IPS-20b (cell line): ENCODE results near the gene ADAMTS5.

Source experiments
- H3K27ac ChIP-seq: one replicate; pipeline ENCODE4 v1.5.1; 2013; ENCODE audit warnings: low read length
- H3K27me3 ChIP-seq: 2 replicates; pipeline ENCODE4 v1.6.1; 2013; ENCODE audit warnings: mild to moderate bottlenecking, low read length, inconsistent platforms; ENCODE audit not compliant: insufficient read depth
- H3K36me3 ChIP-seq: 2 replicates; pipeline ENCODE4 v1.6.1; 2013; ENCODE audit warnings: low read depth, mild to moderate bottlenecking, inconsistent platforms, low read length, moderate library complexity; ENCODE audit not compliant: insufficient read depth
- H3K4me1 ChIP-seq: 2 replicates; pipeline ENCODE4 v1.6.1; 2013; ENCODE audit warnings: mild to moderate bottlenecking, control low read depth, inconsistent platforms, low read length, moderate library complexity; ENCODE audit not compliant: insufficient read depth
- H3K4me3 ChIP-seq: 2 replicates; pipeline ENCODE4 v1.5.1; 2013; ENCODE audit warnings: mild to moderate bottlenecking, low read length, inconsistent platforms
- H3K9ac ChIP-seq: 2 replicates; pipeline ENCODE4 v1.6.1; 2013; ENCODE audit warnings: low read depth, mild to moderate bottlenecking, inconsistent platforms, low read length, moderate library complexity
- H3K9me3 ChIP-seq: 2 replicates; pipeline ENCODE4 v1.6.1; 2013; ENCODE audit warnings: mild to moderate bottlenecking, low read depth, low read length, inconsistent platforms; ENCODE audit not compliant: insufficient read depth

ADAMTS5 gene

GRCh38 chr21:26967062-26967913 is at the start of gene ADAMTS5:
Gene ADAMTS5 (minus strand): TSS chr21:26967088. CDS start chr21:26966391, 697 bp downstream.
- H3K27me3 ChIP-seq, result peaks cover 58% of the 10 kb centered on the region
- no peaks in the 10 kb centered on the region for H3K9me3 ChIP-seq
- H3K36me3 ChIP-seq, result no peaks in the 10 kb centered on the region
- peak within 1 kb of the TSS; percentile 40; the same call in 1 of the 2 replicates for H3K9ac ChIP-seq
- H3K4me1 ChIP-seq, result peaks cover 4% of the 10 kb centered on the region; the same call in 1 of the 2 replicates
- peak within 1 kb of the TSS; percentile 74 for H3K4me3 ChIP-seq
- no peak within 1 kb of the TSS for H3K27ac ChIP-seq

DNA sequence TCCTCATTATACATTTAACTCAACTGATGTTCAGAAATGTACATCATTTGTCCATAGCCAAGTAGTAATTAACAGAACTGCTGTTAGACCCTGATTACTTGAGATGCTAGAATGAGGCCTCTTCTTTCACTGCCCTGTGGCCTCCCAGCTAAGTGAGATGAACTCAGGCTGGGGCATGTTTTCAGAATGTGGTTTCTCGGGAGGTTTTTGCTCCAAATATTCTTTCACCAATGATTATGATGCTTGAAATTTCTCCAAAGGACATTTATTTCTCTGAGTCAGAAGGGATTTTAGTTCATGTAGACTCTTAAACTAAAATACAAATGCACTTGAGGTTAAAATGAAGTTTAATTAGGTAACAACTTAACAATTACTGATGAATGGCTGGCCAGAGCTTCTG is 34.6 kb upstream of the ADAMTS5 start:
- Histone ChIP-seq H3K9me3 (no peaks in the 10 kb centered on the region), H3K4me3 (no peak overlapping the region), H3K36me3 (no peaks in the 10 kb centered on the region), H3K9ac (no peak overlapping the region), H3K27me3 (no peaks in the 10 kb centered on the region), H3K27ac (no peak overlapping the region), H3K4me1 (no peaks in the 10 kb centered on the region)

- Histone ChIP-seq H3K9me3 (peaks cover 3% of the 10 kb centered on the region; the same call in 1 of the 2 replicates), H3K27ac (no peak overlapping the region), H3K4me3 (no peak overlapping the region), H3K9ac (no peak overlapping the region), H3K27me3 (no peaks in the 10 kb centered on the region), H3K4me1 (no peaks in the 10 kb centered on the region), H3K36me3 (no peaks in the 10 kb centered on the region)
These were observed 16.7 kb upstream of the ADAMTS5 start for GRCh38 chr21:26983576-26983975.

- H3K9ac ChIP-seq, result no peak overlapping the region
- H3K27ac ChIP-seq, result no peak overlapping the region
- H3K27me3 ChIP-seq, result no peaks in the 10 kb centered on the region
- no peaks in the 10 kb centered on the region for H3K4me1 ChIP-seq
- H3K36me3 ChIP-seq, result no peaks in the 10 kb centered on the region
- no peak overlapping the region for H3K4me3 ChIP-seq
- H3K9me3 ChIP-seq, result peaks cover 3% of the 10 kb centered on the region; the same call in 1 of the 2 replicates
These were observed 15.9 kb upstream of the ADAMTS5 start for GRCh38 chr21:26982767-26983166.

DNA sequence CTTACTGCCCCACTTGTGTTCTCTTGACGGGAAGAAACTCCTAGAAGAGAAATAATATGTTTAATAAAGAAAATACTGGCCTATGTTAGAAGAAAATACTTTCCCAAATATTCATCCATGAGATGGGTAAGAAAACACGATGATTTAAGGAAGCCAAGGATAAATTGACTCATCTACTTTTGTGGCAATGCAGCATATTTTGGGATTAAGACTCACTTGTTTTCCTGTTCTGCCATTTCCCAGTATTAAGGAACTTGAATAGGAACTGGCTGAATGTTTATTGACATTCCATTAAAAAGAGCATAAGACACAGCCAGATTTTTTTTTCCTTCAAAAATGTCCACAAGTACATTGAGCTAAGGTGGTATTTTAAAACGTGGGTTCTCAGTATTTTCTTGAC is 10.9 kb upstream of the ADAMTS5 start:
- no peaks in the 10 kb centered on the region for H3K36me3 ChIP-seq

DNA sequence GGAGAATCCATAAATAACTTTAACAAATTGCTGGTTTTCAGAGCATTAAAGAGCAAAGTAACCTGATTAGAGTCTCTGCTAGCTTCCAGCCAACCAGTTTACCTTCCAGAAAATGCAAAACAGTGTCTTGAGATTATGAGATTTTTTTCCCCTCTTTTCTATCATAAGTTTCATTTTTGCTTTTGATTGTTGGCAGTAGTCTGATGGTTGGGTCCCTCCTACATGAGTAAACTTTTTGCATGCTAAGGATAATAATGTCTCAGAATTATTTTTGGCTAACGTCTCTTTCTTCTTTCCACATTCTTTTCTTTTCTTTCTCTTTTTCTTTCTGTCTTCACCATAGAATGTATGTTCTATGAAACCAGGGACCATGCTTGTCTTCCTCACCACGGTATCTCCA is 6.3 kb upstream of the ADAMTS5 start:
- Histone ChIP-seq H3K36me3 (no peaks in the 10 kb centered on the region), H3K9me3 (no peaks in the 10 kb centered on the region), H3K27ac (no peak overlapping the region), H3K4me3 (no peak overlapping the region), H3K27me3 (peaks cover 11% of the 10 kb centered on the region), H3K4me1 (peaks cover 2% of the 10 kb centered on the region; the same call in 1 of the 2 replicates), H3K9ac (no peak overlapping the region)

More for the DNA sequence above, 10.9 kb upstream of the ADAMTS5 start:
- H3K9ac ChIP-seq, result no peak overlapping the region
- no peak overlapping the region for H3K4me3 ChIP-seq
- H3K4me1 ChIP-seq, result no peaks in the 10 kb centered on the region
- no peak overlapping the region for H3K27ac ChIP-seq
- H3K9me3 ChIP-seq, result peaks cover 3% of the 10 kb centered on the region; the same call in 1 of the 2 replicates
- no peaks in the 10 kb centered on the region for H3K27me3 ChIP-seq

GRCh38 chr21:26972192-26972591 is 5.3 kb upstream of the ADAMTS5 start:
- peaks cover 4% of the 10 kb centered on the region; the same call in 1 of the 2 replicates for H3K4me1 ChIP-seq
- H3K27ac ChIP-seq, result no peak overlapping the region
- no peak overlapping the region for H3K4me3 ChIP-seq
- peaks cover 22% of the 10 kb centered on the region for H3K27me3 ChIP-seq
- H3K9ac ChIP-seq, result no peak overlapping the region
- H3K9me3 ChIP-seq, result no peaks in the 10 kb centered on the region
- no peaks in the 10 kb centered on the region for H3K36me3 ChIP-seq

- peaks cover 42% of the 10 kb centered on the region for H3K27me3 ChIP-seq
- no peak overlapping the region for H3K9ac ChIP-seq
- no peak overlapping the region for H3K27ac ChIP-seq
- H3K4me3 ChIP-seq, result no peak overlapping the region
- no peaks in the 10 kb centered on the region for H3K36me3 ChIP-seq
- no peaks in the 10 kb centered on the region for H3K9me3 ChIP-seq
- H3K4me1 ChIP-seq, result peaks cover 4% of the 10 kb centered on the region; the same call in 1 of the 2 replicates
These were observed 3.3 kb upstream of the ADAMTS5 start for GRCh38 chr21:26969971-26970725.

DNA sequence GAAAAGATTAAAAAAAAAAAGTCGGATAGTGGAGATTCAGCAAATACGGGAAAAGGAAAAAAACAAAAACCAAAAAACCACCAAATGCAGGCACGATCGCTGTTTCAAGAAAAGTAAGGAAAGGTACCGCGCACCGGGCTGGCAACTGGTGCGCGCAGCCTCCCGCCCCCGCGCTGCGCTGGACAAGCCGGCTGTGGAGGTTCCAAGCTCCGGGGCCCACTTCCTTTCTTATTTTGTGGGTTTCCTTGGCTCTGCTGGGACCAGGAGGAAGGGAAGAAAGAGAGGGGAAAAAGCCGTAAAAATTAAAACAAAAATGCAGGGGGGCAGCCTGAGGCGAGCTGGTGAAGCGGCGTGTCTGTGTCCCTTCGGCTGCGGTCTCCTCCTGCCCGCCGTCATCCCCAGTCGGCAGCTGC is 233 bp downstream of the ADAMTS5 start:
- H3K27ac ChIP-seq, result no peak overlapping the region
- H3K9ac ChIP-seq, result peak overlapping the region; percentile 40; the same call in 1 of the 2 replicates
- peak overlapping the region; percentile 74 for H3K4me3 ChIP-seq
- no peaks in the 10 kb centered on the region for H3K9me3 ChIP-seq
- H3K27me3 ChIP-seq, result peaks cover 58% of the 10 kb centered on the region
- no peaks in the 10 kb centered on the region for H3K36me3 ChIP-seq
- H3K4me1 ChIP-seq, result peaks cover 4% of the 10 kb centered on the region; the same call in 1 of the 2 replicates

DNA sequence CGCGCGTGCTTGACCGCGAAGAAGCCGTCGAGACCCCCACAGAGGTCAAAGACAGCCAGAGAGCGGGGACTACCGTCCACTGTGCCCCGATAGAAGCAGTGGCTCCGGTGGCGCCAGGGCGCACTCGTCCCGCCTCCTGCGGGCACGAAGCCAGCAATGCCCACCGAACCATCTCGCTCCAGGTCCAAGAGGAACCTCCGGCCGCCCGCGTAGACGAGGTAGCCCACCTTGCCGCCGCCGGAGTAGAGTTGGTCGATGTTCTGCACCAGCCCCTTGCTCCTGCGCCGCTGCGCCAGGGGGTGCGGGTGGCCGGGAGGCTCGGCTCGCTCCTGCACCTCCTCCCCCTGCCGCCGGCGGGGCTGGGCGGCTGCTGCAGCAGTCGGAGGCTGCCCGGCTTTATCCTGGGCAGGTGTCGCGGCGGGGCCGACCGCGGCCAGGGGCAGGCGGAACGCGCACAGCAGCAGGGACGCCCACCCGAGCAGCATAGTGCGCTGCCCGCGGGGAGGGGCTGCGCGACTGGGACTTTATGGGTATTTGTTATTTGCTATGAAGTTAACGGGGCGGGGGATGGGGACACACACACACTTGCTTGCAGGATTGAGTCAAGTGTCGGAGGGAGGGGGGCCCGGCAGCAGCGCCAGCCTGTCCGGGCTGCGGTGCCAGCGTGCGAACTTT is 844 bp downstream of the ADAMTS5 start:
- Histone ChIP-seq H3K36me3 (no peaks in the 10 kb centered on the region), H3K9ac (no peak overlapping the region; the same call in 1 of the 2 replicates), H3K4me1 (peaks cover 4% of the 10 kb centered on the region; the same call in 1 of the 2 replicates), H3K27me3 (peaks cover 58% of the 10 kb centered on the region), H3K27ac (no peak overlapping the region), H3K4me3 (peak overlapping the region; percentile 74), H3K9me3 (no peaks in the 10 kb centered on the region)
